Islet of Langerhans (tissue), 1 donor: ENCODE data around the gene BRAT1.

Experiments used
- FAIRE-seq: peaks from one replicate; lab custom pipeline; 2011; peaks lifted over from hg19 to GRCh38; lab: Jason Lieb, UNC

The BRAT1 gene

DNA sequence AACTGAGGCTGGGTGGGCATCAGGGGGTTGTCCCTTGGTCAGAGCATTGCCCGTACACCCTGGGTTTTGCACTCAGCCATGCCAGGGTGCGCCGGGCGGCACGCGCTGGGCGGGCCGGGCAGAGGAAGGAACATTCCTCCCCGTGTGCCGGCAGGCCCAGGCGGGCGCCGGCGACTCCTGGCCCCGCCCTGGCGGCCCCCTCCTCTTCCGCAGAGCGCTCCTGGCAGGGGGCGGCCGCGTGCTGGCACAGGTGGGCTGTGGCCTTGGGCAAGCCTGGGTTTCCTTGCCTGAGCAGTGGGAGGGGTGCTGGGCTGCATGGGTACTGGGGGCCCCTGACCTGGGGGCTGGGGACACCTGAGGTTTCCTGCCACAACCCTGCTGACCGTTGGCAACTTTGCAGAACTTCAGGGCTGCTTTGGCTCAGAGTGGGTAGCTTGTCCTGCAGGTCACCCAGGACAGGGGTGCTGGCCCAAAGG lies 31.8 kb downstream of the BRAT1 start:
- no peak for FAIRE-seq

DNA sequence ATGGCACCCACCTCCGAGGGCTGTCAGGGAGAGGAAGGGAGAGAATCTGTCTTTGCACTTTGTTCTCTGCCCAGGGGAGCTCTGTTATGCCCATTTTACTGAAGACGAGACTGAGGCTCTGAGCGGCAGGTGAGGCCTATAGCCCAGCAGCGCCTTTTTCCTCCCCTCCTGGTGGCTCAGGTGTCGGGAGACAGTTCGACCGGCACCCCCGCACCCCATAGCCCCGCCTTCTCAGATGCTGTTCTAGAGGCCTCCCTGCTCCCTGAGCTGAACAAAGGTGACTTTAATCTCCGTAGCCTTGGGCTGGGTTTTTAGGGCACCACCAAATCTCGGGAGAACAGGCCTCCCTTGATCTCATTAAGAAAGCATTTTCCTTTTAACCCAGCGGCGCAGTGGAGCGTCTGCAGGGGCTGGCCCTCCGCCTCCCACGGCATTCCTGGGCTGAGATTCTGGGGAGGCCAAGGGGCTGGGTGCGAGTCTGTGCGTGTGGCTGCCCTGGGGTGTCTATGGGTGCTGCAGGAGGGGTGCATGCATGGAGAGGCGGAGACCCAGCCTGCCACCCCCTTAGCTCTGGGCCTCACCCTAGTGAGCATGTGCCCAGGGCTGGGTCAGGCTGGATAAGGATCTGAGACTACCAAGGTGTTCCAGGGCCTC lies 32.4 kb downstream of the BRAT1 start:
- FAIRE-seq, result no peak

DNA sequence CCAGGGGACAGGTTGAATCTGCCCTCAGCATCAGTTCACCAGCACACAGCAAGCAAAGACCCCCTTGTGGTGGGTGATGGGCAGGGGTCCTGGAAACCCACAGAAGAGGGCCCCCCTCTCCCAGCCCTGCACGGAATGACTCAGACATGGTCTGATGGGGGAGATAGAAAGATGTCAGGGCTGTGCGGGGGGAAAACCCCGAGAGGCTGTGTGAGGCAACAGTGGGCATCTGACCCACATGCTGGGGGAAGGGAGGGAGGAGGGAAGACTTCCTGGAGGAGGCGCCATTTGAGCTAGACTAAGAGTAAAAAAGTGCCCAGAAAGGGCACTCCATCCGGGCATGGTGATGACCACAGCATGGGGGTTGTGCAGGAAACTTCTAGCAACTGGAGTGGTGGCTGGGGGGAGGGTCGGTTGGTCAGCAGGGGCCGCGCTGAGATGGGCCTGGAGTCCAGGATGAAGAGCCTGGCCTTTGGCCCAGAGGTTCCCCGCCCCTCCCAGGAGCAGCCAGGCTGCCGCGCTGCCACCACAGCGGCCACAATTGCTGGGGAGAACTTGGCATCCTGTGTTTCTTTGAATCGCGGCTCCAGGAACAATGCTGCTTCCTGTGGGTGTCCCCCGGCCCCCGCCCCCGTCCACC lies 33.3 kb downstream of the BRAT1 start:
- FAIRE-seq, result no peak

DNA sequence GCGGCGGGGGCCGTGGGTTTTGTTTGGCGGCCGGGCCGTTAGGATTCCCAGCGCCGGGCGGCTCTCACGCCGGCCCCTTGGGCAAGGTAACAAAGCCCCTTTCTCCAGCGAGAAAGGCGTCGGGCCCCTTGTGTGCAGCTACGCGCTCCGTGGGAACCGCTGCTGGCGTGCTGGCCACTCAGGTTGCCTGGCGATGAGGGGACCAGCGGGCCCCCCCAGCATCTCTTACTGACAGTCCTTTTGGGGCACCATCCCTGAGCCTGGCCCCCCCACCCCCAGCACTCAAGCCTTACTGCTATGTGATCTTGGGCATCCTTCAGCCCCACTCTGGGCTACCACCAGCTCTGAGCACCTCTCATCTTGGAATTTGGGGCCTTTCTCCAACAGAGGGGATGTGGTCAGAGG lies 34.0 kb downstream of the BRAT1 start:
- no peak for FAIRE-seq

DNA sequence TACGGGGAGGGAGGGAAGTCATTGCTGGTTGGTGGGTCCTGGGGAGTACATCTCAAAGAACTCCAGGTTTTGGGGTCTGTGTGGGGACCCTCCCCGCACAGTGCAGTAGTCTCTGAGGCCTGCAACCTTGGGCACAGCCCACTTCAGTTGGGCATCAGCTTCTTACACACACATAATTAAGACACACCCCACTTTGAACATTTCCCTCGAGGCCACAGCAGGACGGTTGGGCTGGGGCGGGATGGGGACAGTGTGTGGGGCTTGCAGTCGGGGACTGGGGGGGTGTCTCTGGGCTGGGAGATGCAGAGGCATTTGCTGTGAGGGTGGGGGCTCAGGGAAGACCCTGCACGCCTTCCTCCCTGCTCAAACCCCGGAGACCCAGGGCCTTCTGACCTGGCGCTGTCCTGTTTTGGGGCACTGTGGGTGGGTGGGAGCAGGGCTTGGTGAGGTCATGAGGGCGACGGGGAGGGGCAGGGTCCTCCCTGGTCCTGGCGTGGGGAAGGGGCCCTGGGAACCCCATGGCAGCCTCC lies 34.5 kb downstream of the BRAT1 start:
- FAIRE-seq, result no peak

DNA sequence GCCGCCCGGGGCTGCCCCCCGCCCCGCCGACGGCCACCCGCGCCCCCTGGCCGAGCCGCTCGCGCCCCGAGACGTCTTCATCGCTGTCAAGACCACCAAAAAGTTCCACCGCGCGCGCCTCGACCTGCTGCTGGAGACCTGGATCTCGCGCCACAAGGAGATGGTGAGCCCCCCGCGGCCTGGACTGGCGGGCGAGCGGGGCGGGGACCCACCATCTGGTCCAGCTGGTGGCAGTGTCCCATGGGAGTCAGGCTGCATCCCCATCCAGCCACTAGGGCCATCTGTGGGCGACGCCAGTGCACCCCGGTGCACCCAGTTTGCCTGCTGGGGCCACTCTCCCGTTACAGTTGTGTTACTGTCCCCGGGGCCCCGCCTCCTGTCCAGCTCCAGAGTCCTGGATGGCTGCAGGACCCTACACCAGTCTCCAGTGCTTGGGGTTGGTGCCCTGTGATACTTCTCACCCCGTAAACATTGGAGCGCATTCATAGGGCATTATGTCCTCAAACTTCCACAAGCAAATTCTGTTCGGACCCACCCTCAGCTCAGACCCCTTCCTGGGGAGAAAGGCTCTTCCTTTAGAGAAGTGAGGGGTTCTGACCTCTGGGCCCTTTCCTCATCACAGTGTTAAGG lies 35.1 kb downstream of the BRAT1 start:
- no peak for FAIRE-seq

- no peak for FAIRE-seq
Measured at GRCh38 chr7:2519119-2519930, 36.0 kb downstream of the BRAT1 start, which contains the start of gene LFNG. LFNG (plus strand) TSS chr7:2519774; CDS start chr7:2519862, 88 bp downstream.

DNA sequence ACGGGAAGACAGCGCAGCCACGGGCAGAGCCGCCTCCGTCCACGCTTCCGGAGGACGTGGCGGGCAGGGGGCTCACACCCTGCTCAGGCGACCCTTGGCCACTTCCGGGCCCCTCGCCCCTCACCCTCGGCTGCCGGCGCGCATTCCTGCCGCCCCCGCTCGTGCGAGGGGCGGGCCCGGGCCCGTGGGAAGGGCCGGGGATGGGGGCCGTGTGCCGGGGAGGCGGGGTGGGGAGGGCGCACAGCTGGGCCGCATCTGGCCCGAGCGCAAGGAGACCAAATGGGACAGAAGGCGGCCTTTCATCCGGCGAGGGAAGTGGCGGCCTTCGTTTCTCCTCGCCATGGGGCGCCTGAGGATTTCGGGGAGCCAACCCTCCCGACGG lies 36.6 kb downstream of the BRAT1 start:
- no peak for FAIRE-seq

GRCh38 chr7:2517678-2518507 lies 37.4 kb downstream of the BRAT1 start:
- FAIRE-seq, result no peak

- FAIRE-seq, result no peak
Measured at GRCh38 chr7:2517026-2517425, 38.3 kb downstream of the BRAT1 start.

- no peak for FAIRE-seq
Measured at GRCh38 chr7:2516194-2516555, 39.1 kb downstream of the BRAT1 start.

- no peak for FAIRE-seq
Measured at GRCh38 chr7:2515424-2516193, 39.7 kb downstream of the BRAT1 start.

DNA sequence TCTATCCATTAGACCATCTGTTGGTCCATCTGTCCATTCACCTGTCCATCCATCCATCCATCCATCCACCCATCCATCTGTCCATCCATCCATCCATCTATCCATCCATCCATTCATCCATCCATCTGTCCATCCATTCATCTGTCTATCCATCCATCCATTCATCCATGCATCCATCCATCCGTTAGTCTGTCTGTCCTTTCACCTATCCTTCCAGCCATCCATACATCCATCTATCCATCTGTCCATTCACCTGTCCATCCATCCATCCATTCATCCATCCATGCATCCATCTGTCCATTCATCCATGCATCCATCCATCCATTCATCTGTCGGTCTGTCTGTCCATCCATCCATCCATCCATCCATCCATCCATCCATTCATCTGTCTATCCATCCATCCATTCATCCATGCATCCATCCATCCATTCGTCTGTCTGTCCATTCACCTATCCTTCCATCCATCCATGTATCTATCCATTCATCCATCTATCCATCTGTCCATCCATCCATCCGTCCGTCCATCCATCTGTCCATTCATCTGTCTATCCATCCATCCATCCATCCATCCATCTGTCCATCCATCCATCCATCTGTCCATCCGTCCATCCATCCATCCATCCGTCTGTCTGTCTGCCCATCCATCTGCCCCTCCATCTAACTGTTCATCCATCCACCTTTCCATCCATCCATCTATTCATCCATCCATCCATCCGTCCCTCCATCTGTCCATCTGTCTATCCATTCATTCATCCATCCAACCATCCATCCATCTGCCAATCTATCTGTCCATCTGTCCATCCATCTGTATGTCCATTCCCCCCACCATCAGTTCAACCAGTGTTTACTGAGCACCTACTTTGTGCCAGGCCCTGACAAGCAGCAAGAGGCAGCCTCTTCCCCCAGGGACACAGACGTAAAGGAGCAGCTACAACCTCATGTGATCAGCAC lies 40.6 kb downstream of the BRAT1 start:
- no peak for FAIRE-seq

- no peak for FAIRE-seq
Measured at GRCh38 chr7:2513702-2514101, 41.6 kb downstream of the BRAT1 start.

DNA sequence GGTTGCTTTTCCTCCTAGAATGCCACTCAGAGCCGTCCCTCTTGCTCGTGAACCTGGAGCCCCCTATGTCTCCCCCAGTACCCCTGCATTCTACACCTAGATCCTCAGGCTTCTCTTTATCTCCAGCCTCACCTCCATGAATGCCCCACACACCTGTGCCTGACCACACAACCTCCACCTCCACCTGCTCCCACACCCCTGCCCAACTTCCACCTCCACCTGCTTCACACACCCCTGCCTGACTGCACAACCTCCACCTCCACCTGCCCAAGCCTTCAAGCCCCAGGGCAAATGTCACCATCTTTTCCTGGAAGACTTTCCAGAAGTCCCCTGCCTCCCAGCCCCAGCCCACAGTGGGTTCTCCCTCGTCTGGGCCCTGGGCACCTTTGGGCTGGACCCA lies 42.6 kb downstream of the BRAT1 start:
- FAIRE-seq, result no peak

DNA sequence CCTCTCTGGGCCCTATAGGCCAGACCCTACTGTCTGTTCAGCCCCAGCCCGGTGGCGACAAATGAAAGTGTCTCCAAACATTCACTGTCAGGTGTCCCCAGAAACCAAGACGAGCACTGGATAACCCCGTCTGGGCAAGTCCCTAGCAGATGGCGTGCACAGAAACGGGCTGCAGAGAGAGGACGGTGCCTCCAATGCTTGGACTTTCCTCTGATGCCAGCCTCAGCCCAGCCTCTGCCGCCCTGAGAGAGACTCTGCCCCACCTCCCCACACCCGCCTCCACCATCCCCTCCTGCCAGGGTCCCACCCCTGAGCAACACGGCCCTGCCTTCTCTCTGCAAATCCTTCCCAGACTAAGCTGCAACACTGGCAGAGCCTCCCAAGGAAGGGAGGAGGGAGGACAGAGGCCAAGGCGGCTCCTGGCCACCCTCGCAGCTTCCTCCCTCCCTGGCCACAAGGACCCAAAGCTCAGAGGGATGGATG lies 43.1 kb downstream of the BRAT1 start:
- no peak for FAIRE-seq

- FAIRE-seq, result no peak
Measured at GRCh38 chr7:2511769-2512168, 43.6 kb downstream of the BRAT1 start.

- no peak for FAIRE-seq
Measured at GRCh38 chr7:2510909-2511768, 44.2 kb downstream of the BRAT1 start.
